Stimulated activated CD8-positive, alpha-beta memory T cell treated with anti-CD3 and anti-CD28 coated beads, Interleukin-12 subunit alpha, Interleukin-12 subunit beta, amount 100 ng/mL, for 24 hours (primary cell): Measurements from ENCODE around the gene AOPEP.

Experiments
- DNase-seq: peaks from one replicate; pipeline ENCODE4 v3.0.0-alpha.2; 2020; ENCODE audit errors: extremely low read depth

AOPEP gene

GRCh38 chr9:94896512-94896911 is 170.0 kb downstream of the AOPEP start:
- DNase-seq, result no peak

- no peak for DNase-seq
Measured at GRCh38 chr9:94899464-94900221, 173.1 kb downstream of the AOPEP start.

DNA sequence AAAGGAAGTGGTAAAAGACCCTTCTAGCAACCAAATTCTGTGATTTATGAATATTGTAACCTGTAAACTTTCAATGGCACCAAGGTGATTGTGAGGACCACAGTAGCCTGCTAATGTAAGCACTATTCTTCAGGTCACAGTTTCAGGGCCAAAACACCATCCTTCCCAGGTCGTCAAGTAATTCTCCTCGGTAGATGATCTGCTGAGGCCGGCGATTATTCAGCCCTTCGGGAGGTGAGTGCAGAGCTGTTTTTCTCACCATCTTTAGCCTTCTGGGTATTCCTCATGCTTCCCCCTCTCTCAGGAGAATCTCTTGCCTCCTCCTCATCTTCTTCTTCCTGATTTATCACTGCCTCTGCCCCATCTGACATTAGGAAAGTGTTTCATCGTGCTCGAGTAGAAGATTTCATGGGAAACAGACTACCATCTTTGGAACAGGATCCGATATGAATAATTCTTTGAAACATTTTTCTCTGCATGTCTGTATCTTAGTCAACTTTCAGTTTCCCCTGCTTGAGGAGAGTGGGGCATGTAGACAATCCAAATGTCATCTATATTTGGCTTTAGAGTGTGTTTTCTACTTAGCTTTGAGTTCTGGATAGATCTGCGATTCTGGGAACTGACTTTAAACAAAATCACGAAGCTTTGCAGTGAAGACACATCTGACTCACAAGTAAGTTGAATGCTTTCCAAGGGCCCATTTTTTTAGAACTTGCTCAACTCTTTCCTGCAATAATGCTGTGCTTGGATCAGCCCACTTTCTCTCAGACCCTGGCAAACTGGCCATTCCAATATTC is 173.9 kb downstream of the AOPEP start:
- no peak for DNase-seq

GRCh38 chr9:94901019-94901363 is 174.5 kb downstream of the AOPEP start:
- no peak for DNase-seq

- no peak for DNase-seq
Measured at GRCh38 chr9:94903961-94904421, 177.5 kb downstream of the AOPEP start.

DNA sequence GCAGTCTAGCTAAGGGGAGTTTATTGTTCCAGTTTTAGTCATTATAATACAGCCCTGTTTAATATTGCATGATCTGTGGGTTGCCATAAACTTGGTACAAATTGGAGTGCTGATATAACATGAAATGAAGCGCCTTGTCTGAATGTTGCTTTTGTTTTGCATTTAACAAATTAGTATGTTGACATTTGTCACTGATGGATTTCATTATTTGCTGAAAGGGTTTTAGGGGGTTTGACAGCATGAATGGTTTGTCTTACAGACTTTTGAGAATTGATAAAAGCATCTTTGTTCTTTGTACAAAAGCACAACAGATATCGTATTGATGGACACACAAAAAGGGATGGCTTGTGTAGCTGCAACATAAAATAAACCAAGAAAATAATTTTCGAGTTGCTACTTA is 178.3 kb downstream of the AOPEP start:
- no peak for DNase-seq

- DNase-seq, result no peak
Measured at GRCh38 chr9:94905606-94906005, 179.1 kb downstream of the AOPEP start.

- no peak for DNase-seq
Measured at GRCh38 chr9:94906181-94906580, 179.7 kb downstream of the AOPEP start.

DNA sequence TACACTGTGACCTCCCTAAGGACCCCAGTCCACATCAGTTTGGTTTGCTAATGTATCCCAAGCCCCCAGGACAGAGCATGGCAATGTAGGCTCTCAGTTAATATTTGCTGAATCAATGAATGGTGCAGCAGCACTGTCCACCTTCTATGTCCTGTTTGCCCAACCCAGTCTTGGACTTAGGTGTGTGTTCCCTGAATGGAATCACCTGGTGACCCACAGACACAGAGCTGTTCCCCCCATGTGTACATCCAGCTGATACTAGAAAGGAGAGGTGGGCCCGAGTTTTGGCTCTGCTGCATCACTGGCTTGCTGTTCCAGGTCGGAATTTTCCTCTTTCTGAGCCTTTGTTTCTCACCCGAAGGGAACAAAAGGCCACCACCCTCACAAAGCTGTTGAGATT is 180.2 kb downstream of the AOPEP start:
- no peak for DNase-seq

DNA sequence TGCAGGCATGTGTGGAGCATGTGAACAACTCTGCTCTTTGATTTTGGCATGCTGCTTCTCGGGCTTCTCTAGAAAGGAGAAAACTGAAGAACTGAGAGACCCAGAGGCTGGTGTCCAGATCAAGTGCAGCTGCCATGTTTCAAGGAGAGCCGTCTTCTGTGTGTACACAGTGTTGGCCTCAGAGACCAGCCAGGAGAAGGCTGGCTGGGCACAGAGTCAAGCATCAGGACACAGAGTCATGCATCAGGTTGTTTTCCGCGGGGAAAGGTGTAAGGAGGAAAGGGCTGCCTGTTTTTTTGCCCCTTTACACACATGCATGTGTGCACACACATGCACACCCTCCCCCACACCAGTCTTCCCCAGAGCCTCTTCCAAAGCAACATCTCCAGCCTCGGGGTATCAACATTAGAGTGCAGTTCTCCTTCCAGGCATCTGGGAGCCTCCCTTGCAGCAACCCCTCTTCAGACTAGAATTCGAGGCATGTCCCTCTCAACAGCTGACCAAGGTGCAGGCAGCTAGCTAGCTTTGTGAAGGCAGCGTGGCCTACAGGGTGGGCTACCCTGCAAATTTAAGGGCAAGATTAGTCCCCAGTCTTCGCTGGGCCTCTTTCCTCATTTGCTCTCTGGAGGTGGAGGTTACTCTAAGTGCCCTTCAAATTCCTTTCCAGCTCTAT is 180.9 kb downstream of the AOPEP start:
- DNase-seq, result no peak

DNA sequence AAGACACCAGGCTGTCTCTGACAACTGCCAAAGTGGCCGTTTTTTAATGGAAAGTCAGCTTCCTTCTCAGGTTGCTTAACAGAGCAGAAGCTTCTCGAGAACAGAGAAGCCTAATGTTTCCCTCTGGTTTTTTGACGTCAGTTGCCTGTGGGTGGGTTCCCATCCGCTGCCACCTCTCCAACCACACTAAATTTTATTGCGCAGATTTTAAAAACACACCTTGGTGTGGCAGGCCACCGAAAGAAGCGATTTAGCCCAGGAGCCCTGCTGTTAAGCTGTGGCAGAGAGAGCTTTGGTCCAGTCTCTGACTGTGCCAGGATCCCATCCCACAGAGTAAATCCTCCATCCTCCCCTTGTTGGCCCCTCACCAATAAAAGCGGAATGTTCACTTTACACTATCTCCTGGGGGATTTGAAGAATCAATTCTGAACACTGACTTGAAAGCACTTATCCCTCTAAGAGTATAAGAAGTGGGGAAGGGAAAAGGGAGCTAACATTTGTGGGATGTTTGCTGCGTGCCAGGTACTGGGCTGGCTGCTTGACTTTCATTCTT is 181.6 kb downstream of the AOPEP start:
- no peak for DNase-seq

GRCh38 chr9:94908583-94909249 is 182.2 kb downstream of the AOPEP start:
- DNase-seq, result no peak

DNA sequence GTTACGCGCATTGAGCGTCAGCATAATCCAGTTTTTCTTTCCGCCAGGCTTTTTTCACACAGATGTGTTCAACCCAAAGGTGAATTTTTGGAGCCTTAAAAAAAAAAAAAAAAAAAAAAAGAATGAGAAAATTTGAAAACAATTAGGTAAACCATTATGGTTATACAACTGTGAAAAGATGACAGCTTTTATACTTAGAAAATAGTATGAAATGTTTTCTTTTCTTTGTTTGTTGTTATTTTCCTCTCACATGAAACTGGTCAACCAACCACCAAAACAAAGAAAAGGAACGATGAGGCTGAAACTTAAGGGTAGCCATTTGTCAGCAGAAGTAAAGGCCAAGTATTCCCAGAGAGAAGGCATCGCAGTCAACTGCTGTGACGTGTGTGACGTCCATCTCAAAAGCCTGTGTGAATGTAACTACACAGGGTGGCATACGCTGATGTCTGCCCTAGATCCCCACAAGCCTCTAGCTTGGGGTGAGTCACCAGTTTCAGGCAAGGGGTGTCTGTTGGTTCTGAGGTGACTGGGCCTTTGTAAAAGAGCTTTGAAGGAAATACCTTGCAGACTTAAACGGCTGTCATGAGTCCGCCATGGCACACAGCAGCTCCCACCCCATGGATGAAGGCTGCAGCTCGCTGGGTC is 182.9 kb downstream of the AOPEP start:
- no peak for DNase-seq

GRCh38 chr9:94909965-94910730 is 183.6 kb downstream of the AOPEP start:
- DNase-seq, result no peak

DNA sequence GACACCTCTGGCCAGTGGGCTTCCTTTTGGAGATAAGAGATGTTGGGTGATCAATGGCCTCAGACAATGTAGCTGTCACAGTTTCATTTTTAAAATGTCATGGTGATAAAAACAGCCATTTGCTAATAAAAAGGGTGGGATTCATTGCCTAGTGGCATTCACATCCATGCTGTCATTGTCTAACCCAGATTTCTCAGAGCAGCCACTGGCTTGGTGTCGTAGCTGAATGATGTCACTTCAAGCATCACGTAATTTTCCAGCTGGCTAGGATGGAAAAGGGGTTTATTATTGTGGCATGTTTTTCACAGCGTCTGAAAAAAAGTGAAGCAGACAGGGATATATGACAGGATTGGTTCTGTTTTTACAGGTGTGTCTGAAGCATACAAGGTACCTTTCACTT is 184.7 kb downstream of the AOPEP start:
- no peak for DNase-seq

GRCh38 chr9:94911986-94912635 is 185.6 kb downstream of the AOPEP start:
- DNase-seq, result no peak

GRCh38 chr9:94912700-94913249 is 186.3 kb downstream of the AOPEP start:
- no peak for DNase-seq

DNA sequence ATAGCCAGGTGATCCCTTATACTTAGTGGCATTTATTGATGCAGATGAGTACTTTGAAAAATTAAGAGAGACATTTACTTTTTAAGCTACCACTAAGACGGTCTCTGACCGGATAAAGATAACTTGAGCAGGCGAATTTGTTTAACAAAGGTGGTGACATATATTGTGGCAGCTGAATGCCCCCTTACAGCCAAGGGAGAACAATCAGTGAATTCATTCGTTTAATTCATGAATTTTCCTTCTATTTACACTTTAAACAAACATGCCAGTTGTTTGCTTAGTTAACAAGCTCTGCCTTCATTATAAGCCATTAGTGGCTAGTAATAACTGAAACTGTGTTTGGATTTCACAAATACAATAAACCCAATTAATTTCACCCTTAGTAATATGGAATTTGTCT is 187.1 kb downstream of the AOPEP start:
- no peak for DNase-seq
